ENCODE measurements around the gene FOXP1.

FOXP1 gene

GRCh38 chr3:71099997-71100719 is 483.4 kb downstream of the FOXP1 start:
- no peak for DNase-seq (ENCODE audit: low read depth)

- no peak for DNase-seq (ENCODE audit: low read depth)
Observed at GRCh38 chr3:71097557-71097956, 486.0 kb downstream of the FOXP1 start.

GRCh38 chr3:71095511-71096291 is 487.8 kb downstream of the FOXP1 start:
- DNase-seq (ENCODE audit: low read depth) = no peak

- DNase-seq (ENCODE audit: low read depth) = no peak
Observed at GRCh38 chr3:71094658-71095209, 488.8 kb downstream of the FOXP1 start.

GRCh38 chr3:71092665-71093064 is 490.9 kb downstream of the FOXP1 start:
- no peak for DNase-seq (ENCODE audit: low read depth)

- no peak for DNase-seq (ENCODE audit: low read depth)
Observed at GRCh38 chr3:71090207-71090606, 493.3 kb downstream of the FOXP1 start.

- DNase-seq (ENCODE audit: low read depth) = no peak
Observed at GRCh38 chr3:71089271-71089847, 494.2 kb downstream of the FOXP1 start.

- DNase-seq (ENCODE audit: low read depth) = no peak
Observed at GRCh38 chr3:71088742-71089141, 494.8 kb downstream of the FOXP1 start.

GRCh38 chr3:71088019-71088708 is 495.4 kb downstream of the FOXP1 start:
- no peak for DNase-seq (ENCODE audit: low read depth)

GRCh38 chr3:71087143-71088018 is 496.1 kb downstream of the FOXP1 start:
- DNase-seq (ENCODE audit: low read depth) = no peak

GRCh38 chr3:71086777-71087142 is 496.8 kb downstream of the FOXP1 start:
- DNase-seq (ENCODE audit: low read depth) = no peak

- no peak for DNase-seq (ENCODE audit: low read depth)
Observed at GRCh38 chr3:71083726-71084131, 499.8 kb downstream of the FOXP1 start.

- DNase-seq (ENCODE audit: low read depth) = no peak
Observed at GRCh38 chr3:71082833-71083232, 500.7 kb downstream of the FOXP1 start.

GRCh38 chr3:71080517-71081083 is 502.9 kb downstream of the FOXP1 start:
- DNase-seq (ENCODE audit: low read depth) = no peak

- DNase-seq (ENCODE audit: low read depth) = no peak
Observed at GRCh38 chr3:71078723-71079525, 504.6 kb downstream of the FOXP1 start.

- DNase-seq (ENCODE audit: low read depth) = no peak
Observed at GRCh38 chr3:71078199-71078598, 505.3 kb downstream of the FOXP1 start.

GRCh38 chr3:71077070-71077469 is 506.5 kb downstream of the FOXP1 start:
- DNase-seq (ENCODE audit: low read depth) = no peak

GRCh38 chr3:71076361-71077002 is 507.0 kb downstream of the FOXP1 start:
- DNase-seq (ENCODE audit: low read depth) = no peak

GRCh38 chr3:71075494-71075893 is 508.0 kb downstream of the FOXP1 start:
- DNase-seq (ENCODE audit: low read depth) = no peak

- no peak for DNase-seq (ENCODE audit: low read depth)
Observed at GRCh38 chr3:71074423-71074822, 509.1 kb downstream of the FOXP1 start.
